Spleen (tissue), 11 donors: ENCODE measurements around the gene NPB. TPM values are rescaled to one million over a fixed set of nuclear protein-coding genes. Genes with fewer than 3 reads are reported as not detected.

Experiments used
- DNase-seq: peaks from one replicate; pipeline ENCODE4 v3.0.0-alpha.2; 2020
- H3K27ac ChIP-seq, 8 donors: fragments of 200-600 bp; sonication (generic) in 7 of 8; 1 replicate in 4 of 8; 2 replicates in 4 of 8; pipeline versions ENCODE4 v1.5.0 to v1.8.0; 2016 to 2021; ENCODE audit warnings: inconsistent platforms in 4 of 8, mild to moderate bottlenecking in 4 of 8, moderate library complexity in 1 of 8
- H3K27me3 ChIP-seq, 7 donors: fragments of 200-600 bp; sonication (generic) in 6 of 7; replicated peaks in 1 of 7; 1 replicate in 4 of 7; 2 replicates in 3 of 7; pipeline versions ENCODE4 v1.5.0 to v1.8.0; 2016 to 2021; ENCODE audit warnings: inconsistent platforms in 3 of 7, mild to moderate bottlenecking in 1 of 7
- H3K36me3 ChIP-seq, 6 donors: fragments of 200-600 bp; sonication (generic) in 5 of 6; 1 replicate in 4 of 6; 2 replicates in 2 of 6; pipeline versions ENCODE4 v1.5.0 to v1.8.0; 2016 to 2021; ENCODE audit warnings: inconsistent platforms in 2 of 6
- H3K4me1 ChIP-seq, 6 donors: fragments of 200-600 bp; sonication (generic) in 5 of 6; 1 replicate in 3 of 6; 2 replicates in 3 of 6; pipeline versions ENCODE4 v1.5.0 to v1.8.0; 2016 to 2021; ENCODE audit warnings: inconsistent platforms in 3 of 6
- H3K4me3 ChIP-seq, 8 donors: fragments of 200-600 bp; sonication (generic) in 7 of 8; 1 replicate in 4 of 8; 2 replicates in 4 of 8; pipeline versions ENCODE4 v1.5.0 to v1.8.0; 2016 to 2021; ENCODE audit warnings: inconsistent platforms in 4 of 8, mild to moderate bottlenecking in 4 of 8, moderate library complexity in 2 of 8
- H3K9me3 ChIP-seq, 8 donors: fragments of 200-600 bp; sonication (generic) in 7 of 8; 1 replicate in 4 of 8; 2 replicates in 4 of 8; pipeline versions ENCODE4 v1.5.0 to v1.8.0; 2016 to 2021; ENCODE audit warnings: inconsistent platforms in 4 of 8
- POLR2A ChIP-seq, 3 donors: fragments of 450-650 bp; IDR thresholded peaks; one replicate each; pipeline ENCODE4 v1.5.1; 2017; ENCODE audit warnings: antibody characterized with exemption in 3 of 3, mild to moderate bottlenecking in 1 of 3
- POLR2AphosphoS5 ChIP-seq, 3 donors: sonication (generic); formaldehyde crosslinking; IDR thresholded peaks; one replicate each; pipeline ENCODE4 v1.5.1; 2017; ENCODE audit warnings: antibody characterized with exemption in 3 of 3
- WGBS, 5 donors: extraction: QIAGEN DNeasy Blood & Tissue Kit in 3 of 5; methylation state at CpG; one replicate each; pipeline versions ENCODE4 v1.1.5 to v1.1.7; 2013 to 2018; 5-methylcytosine and 5-hydroxymethylcytosine counted together
- intact Hi-C: fragments of 100-400 bp; cut with DNase I; formaldehyde crosslinking; loops from one replicate; pipeline ENCODE4 v1.15.0; 2023; ENCODE audit warnings: low total_unique reads
- polyA plus RNA-seq, 3 donors: library from polyadenylated mRNA; stranded (reverse); fragments of 200-250 nt; gene quantifications; one replicate each; pipeline ENCODE4 v1.2.1, GENCODE V29; 2013
- total RNA-seq, 7 donors: library from RNA; depleted of rRNA in 3 of 7; stranded (reverse); fragments of >200 nt in 3 of 7; fragmentation: NEBNext Ultra II Directional in 4 of 7; extraction: Animal tissue kit (Norgen Biotek cat#: 25700) in 4 of 7; gene quantifications; one replicate each; pipeline versions ENCODE4 v1.1.0 to v1.2.1, GENCODE V29; 2016 to 2021
- TF ChIP-seq, protein P1 (sequence below), 11 experiments: fragments of 200-600 bp in 7 of 11; fragments of 450-650 bp in 4 of 11; sonication (generic) in 4 of 11; IDR thresholded peaks in 8 of 11; conservative IDR thresholded peaks in 3 of 11; 1 replicate in 7 of 11; 2 replicates in 4 of 11; pipeline versions ENCODE4 v1.4.0 to v1.8.0; 2016 to 2021; ENCODE audit warnings: antibody characterized with exemption in 11 of 11, inconsistent platforms in 4 of 11, mild to moderate bottlenecking in 1 of 11
- donor health status: healthy with polysubstance abuse.
- donor health status: DM: no; HTN: no; CAD: no; lungs with moderate emphysema.
- donor health status: DM: no; HTN: no; CAD: no.
- donor health status: Bipolar disorder and iron deficiency.
- donor health status: healthy.
- donor health status: DM: no; HTN: no; CAD: no.
- donor health status: DM: yes; HTN: yes; CAD: no.

Gene NPB
- total and polyA plus RNA-seq, 10 donors, result 0.23 to 4.8 (median 1.5) TPM; not detected in 1

DNA sequence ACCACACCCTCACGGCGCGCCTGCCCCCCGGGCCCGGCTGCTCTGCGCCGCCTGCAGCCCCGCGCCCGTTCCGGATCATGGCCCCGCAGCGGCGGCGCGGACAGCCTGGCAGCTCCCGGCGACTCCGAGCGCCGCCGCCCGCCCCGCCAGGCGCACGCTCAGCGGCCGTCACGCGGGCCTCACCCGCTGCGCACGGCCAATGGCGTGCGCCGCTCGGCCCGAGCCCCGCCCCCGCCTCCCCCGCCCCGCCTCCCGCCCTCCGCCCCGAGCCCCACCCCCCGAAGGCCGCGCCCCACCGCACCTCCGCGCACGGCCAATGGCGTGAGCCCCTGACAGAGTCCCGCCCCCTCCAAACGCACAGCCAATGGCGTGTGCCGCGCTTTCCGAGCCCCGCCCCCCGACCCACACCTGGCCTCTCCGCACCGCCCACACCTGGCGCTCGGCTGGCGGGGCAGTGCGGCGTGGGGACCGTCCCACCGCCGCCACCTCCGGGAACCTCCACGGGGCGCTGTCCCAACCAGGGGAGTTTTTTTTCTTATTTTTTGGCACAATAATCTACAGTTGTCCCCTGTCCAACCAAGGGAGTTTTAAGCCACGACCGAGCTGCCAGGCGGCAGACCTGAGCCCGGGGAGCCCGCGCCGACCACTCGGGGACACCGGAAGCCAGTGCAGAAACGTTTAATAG, 9.4 kb downstream of the NPB start, which contains the start of gene PCYT2:
Gene PCYT2 (minus strand): TSS at position 123 of the 685 bp plus-strand sequence. CDS start 44 bp downstream, at position 79.
- TF ChIP-seq, protein P1, sequence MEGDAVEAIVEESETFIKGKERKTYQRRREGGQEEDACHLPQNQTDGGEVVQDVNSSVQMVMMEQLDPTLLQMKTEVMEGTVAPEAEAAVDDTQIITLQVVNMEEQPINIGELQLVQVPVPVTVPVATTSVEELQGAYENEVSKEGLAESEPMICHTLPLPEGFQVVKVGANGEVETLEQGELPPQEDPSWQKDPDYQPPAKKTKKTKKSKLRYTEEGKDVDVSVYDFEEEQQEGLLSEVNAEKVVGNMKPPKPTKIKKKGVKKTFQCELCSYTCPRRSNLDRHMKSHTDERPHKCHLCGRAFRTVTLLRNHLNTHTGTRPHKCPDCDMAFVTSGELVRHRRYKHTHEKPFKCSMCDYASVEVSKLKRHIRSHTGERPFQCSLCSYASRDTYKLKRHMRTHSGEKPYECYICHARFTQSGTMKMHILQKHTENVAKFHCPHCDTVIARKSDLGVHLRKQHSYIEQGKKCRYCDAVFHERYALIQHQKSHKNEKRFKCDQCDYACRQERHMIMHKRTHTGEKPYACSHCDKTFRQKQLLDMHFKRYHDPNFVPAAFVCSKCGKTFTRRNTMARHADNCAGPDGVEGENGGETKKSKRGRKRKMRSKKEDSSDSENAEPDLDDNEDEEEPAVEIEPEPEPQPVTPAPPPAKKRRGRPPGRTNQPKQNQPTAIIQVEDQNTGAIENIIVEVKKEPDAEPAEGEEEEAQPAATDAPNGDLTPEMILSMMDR (IDR thresholded peaks at IDR 0.05 in 8 of 11, conservative IDR thresholded peaks at IDR 0.05 in 3 of 11), result peak in 3 of 11 experiments; percentile 12 to 22 (median 18)
- TF ChIP-seq POLR2AphosphoS5 (IDR thresholded peaks at IDR 0.05) (peak; percentile 49 to 74 (median 57)), POLR2A (IDR thresholded peaks at IDR 0.05) (no peak)
- DNase-seq, result peak; percentile 95
- H3K36me3 ChIP-seq, result peaks cover 2 to 74% (median 51%) of the 10 kb centered on the region in 6 donors
- no peaks in the 10 kb centered on the region for H3K27me3 ChIP-seq
- no peaks in the 10 kb centered on the region for H3K9me3 ChIP-seq
- H3K4me3 ChIP-seq, result peak within 1 kb of the TSS; percentile 73 to 94 (median 78)
- H3K4me1 ChIP-seq, result peaks cover 11 to 48% (median 30%) of the 10 kb centered on the region in 6 donors
- WGBS, 5 donors, result 4 to 16% (median 6%) methylated on average over 29 to 84 of the region's 84 CpGs
- intact Hi-C loops, result no loop called here
- peak within 1 kb of the TSS in 5 of 8 donors; percentile 39 to 81 (median 66) for H3K27ac ChIP-seq

DNA sequence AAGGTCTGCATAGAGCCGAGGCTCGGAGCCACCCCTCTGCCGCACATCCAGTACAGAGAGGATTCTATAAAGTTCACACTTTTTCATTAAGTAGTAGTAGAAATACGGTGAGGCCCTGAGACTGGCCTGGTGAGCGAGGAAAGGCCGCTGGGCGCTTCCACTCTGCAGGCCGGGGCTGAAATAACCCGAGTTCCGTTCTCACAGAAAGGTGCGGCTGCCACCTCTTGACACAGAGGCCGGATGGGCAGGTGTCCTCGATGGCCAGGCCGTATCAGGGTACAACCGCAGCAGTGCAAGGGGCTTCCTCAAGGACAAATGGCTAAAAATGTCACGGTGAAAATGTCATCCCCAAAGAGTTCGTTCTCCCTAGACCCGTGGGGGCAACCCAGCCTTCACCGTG, 9.9 kb downstream of the NPB start:
- peaks cover 15 to 54% (median 35%) of the 10 kb centered on the region in 6 donors for H3K4me1 ChIP-seq
- intact Hi-C loops, result no loop called here
- whole genome bisulfite sequencing, 5 donors, result 82 to 94% (median 85%) methylated on average over 19 of the region's 19 CpGs
- peak overlapping the region in 3 of 8 donors; percentile 13 to 94 (median 25) for H3K4me3 ChIP-seq
- TF ChIP-seq, protein P1 (IDR thresholded peaks at IDR 0.05 in 8 of 11, conservative IDR thresholded peaks at IDR 0.05 in 3 of 11), result no peak
- TF ChIP-seq POLR2AphosphoS5 (IDR thresholded peaks at IDR 0.05) (no peak), POLR2A (IDR thresholded peaks at IDR 0.05) (no peak)
- no peaks in the 10 kb centered on the region for H3K9me3 ChIP-seq
- peak overlapping the region in 4 of 8 donors; percentile 56 to 81 (median 61) for H3K27ac ChIP-seq
- H3K27me3 ChIP-seq, result no peaks in the 10 kb centered on the region
- DNase-seq, result peak; percentile 79
- peaks cover 2 to 68% (median 48%) of the 10 kb centered on the region in 6 donors for H3K36me3 ChIP-seq

DNA sequence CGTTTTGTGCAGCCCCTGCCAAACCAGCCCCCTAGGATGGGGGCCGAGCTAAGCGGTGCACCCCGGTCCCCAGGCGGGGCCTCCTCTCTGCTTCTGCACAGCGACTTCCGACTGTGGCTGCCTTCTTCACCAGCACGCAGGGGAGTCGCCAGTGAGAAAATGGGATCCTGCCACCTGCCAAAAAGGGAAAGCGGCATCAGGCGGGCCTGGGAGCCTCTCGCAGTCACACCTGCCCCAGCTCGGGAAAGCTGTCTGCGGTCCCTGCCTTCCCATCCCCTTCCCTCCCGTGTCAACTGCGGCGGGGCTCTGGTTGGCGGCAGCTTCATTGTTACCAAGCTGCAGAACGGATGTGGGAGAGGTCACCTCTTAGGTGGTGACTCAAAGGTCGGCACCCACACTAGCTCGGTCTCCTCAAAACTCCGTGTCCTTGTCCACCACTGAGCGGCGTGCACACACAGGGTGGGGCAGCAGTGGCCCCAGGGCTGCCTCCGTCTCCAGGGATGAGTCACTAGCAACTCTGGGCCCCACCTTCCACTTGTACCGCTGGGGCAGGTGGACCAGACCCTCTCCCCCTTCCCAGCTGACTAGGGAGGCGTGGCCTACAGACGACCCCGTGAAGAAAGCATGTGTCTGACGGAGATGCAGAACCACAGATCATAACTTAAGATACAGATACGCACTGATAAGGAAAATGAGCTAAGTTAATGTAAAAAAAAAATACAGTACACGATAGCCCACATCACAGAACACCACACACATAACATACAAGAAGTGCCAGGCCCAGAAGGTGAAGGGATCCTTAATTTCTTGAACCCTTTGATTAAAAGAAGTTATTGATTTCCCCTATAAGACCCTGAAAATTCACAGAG, 10.6 kb downstream of the NPB start:
- Histone ChIP-seq H3K4me1 (peaks cover 20 to 61% (median 41%) of the 10 kb centered on the region in 6 donors), H3K4me3 (no peak overlapping the region), H3K36me3 (peaks cover 2 to 61% (median 44%) of the 10 kb centered on the region in 6 donors), H3K9me3 (no peaks in the 10 kb centered on the region), H3K27ac (no peak overlapping the region), H3K27me3 (no peaks in the 10 kb centered on the region)
- WGBS, 5 donors, result 85 to 91% (median 86%) methylated on average over 31 to 32 of the region's 32 CpGs
- TF ChIP-seq, protein P1 (IDR thresholded peaks at IDR 0.05 in 8 of 11, conservative IDR thresholded peaks at IDR 0.05 in 3 of 11), result no peak
- TF ChIP-seq POLR2AphosphoS5 (IDR thresholded peaks at IDR 0.05), result peak in 1 of 3 donors; percentile 13
- intact Hi-C loops, result no loop called here
- peak; percentile 79 for DNase-seq
